PC-9 (cell line): ENCODE data around the gene TLE4. TPM values are rescaled to one million over a fixed set of nuclear protein-coding genes. Genes with fewer than 3 reads are reported as not detected.

Source experiments
- BruUV-seq: library from RNA; stranded (reverse); fragments of 400-500 nt; replicated peaks from 2 replicates; lab custom pipeline; 2021; lab: Mats Ljungman, UMichigan
- CTCF ChIA-PET: fragments of 300-600 bp; sonication (Branson Sonifier 250); formaldehyde crosslinking; loops from one replicate; lab custom pipeline; 2022; ENCODE audit warnings: antibody characterized with exemption; lab: Charles Lee
- POLR2A ChIA-PET: fragments of 300-600 bp; sonication (Branson Sonifier 250); formaldehyde crosslinking; loops from one replicate; lab custom pipeline; 2022; ENCODE audit warnings: antibody characterized with exemption; ENCODE audit not compliant: unreplicated experiment; lab: Charles Lee
- DNase-seq, 2 experiments: peaks; one replicate each; pipeline versions ENCODE4 v3.0.0 to v3.0.0-alpha.2; 2015 to 2022; ENCODE audit warnings: mixed read lengths in 1 of 2
- H2AFZ ChIP-seq: fragments of 200-600 bp; sonication (generic); 2 replicates; pipeline ENCODE4 v1.8.1; 2017; ENCODE audit warnings: antibody characterized with exemption
- H3F3A ChIP-seq: fragments of 200-600 bp; sonication (generic); 2 replicates; pipeline ENCODE4 v1.8.1; 2017; ENCODE audit warnings: antibody characterized with exemption, mild to moderate bottlenecking, low read depth; ENCODE audit not compliant: insufficient read depth
- H3K27ac ChIP-seq: fragments of 200-600 bp; sonication (generic); 2 replicates; pipeline ENCODE4 v1.6.1; 2016; ENCODE audit warnings: mixed run types
- H3K27me3 ChIP-seq: fragments of 200-600 bp; sonication (generic); 2 replicates; pipeline ENCODE4 v1.6.1; 2016; ENCODE audit warnings: low read depth, mixed run types; ENCODE audit not compliant: insufficient read depth
- H3K36me3 ChIP-seq: fragments of 200-600 bp; sonication (generic); 2 replicates; pipeline ENCODE4 v1.6.1; 2016; ENCODE audit warnings: low read depth, mixed run types
- H3K4me1 ChIP-seq: fragments of 200-600 bp; sonication (generic); replicated peaks from 2 replicates; pipeline ENCODE4 v1.6.1; 2016; ENCODE audit warnings: mixed run types; ENCODE audit not compliant: insufficient read depth
- H3K4me2 ChIP-seq: fragments of 200-600 bp; sonication (generic); 2 replicates; pipeline ENCODE4 v1.6.1; 2017; ENCODE audit warnings: mixed run types
- H3K4me3 ChIP-seq: fragments of 200-600 bp; sonication (generic); 2 replicates; pipeline ENCODE4 v1.6.1; 2016; ENCODE audit warnings: mixed run types
- H3K79me2 ChIP-seq: fragments of 200-600 bp; sonication (generic); 2 replicates; pipeline ENCODE4 v1.6.1; 2017; ENCODE audit warnings: low read depth, mixed run types
- H3K9me2 ChIP-seq: fragments of 200-600 bp; sonication (generic); 2 replicates; pipeline ENCODE4 v1.8.1; 2017; ENCODE audit warnings: mild to moderate bottlenecking; ENCODE audit not compliant: insufficient read depth
- H3K9me3 ChIP-seq: fragments of 200-600 bp; sonication (generic); 2 replicates; pipeline ENCODE4 v1.8.1; 2016; ENCODE audit warnings: low read depth; ENCODE audit not compliant: insufficient read depth
- H4K20me1 ChIP-seq: fragments of 200-600 bp; sonication (generic); 2 replicates; pipeline ENCODE4 v1.8.1; 2017; ENCODE audit not compliant: insufficient read depth
- CTCF ChIP-seq: fragments of 200-600 bp; sonication (generic); conservative IDR thresholded peaks from 2 replicates; pipeline ENCODE4 v1.6.1; 2017; ENCODE audit warnings: mixed run types, antibody characterized with exemption, mild to moderate bottlenecking, moderate library complexity
- EZH2 ChIP-seq: fragments of 200-600 bp; sonication (generic); IDR thresholded peaks from 2 replicates; pipeline ENCODE4 v1.8.0; 2017; ENCODE audit warnings: antibody characterized with exemption, low read depth
- intact Hi-C: fragments of 100-400 bp; cut with micrococcal nuclease; formaldehyde crosslinking; loops from one replicate; pipeline ENCODE4 v1.10.0; 2022; ENCODE audit not compliant: unreplicated experiment
- total RNA-seq: library from RNA; stranded (reverse); gene quantifications from 2 replicates; pipeline ENCODE4 v1.2.3, GENCODE V29; 2021

The TLE4 gene
- total RNA-seq, 1 experiment from 2014 or later, result not detected

GRCh38 chr9:79694676-79695400 is 123.1 kb downstream of the TLE4 start:
- POLR2A ChIA-PET, result no interaction called here
- no peak for DNase-seq
- no TSS peak for BruUV-seq

GRCh38 chr9:79695531-79696175 is 123.9 kb downstream of the TLE4 start:
- H4K20me1 ChIP-seq, result no peaks in the 10 kb centered on the region
- H3K9me2 ChIP-seq, result no peaks in the 10 kb centered on the region
- no peak overlapping the region for H3K4me3 ChIP-seq
- POLR2A ChIA-PET, result no interaction called here
- no peaks in the 10 kb centered on the region; the same call in 1 of the 2 replicates for H3K27me3 ChIP-seq
- H3K9me3 ChIP-seq, result no peaks in the 10 kb centered on the region
- CTCF ChIA-PET, result no interaction called here
- H3K36me3 ChIP-seq, result no peaks in the 10 kb centered on the region
- no peak for DNase-seq
- H2AFZ ChIP-seq, result no peak overlapping the region
- BruUV-seq, result no TSS peak
- no peaks in the 10 kb centered on the region for H3K79me2 ChIP-seq
- H3K27ac ChIP-seq, result no peak overlapping the region
- no peak overlapping the region for H3K4me2 ChIP-seq
- H3K4me1 ChIP-seq, result no peaks in the 10 kb centered on the region
- intact Hi-C loops, result no loop called here
- no peaks in the 10 kb centered on the region for H3F3A ChIP-seq
- TF ChIP-seq CTCF, result no peak

More at GRCh38 chr9:79694676-79695400, 123.1 kb downstream of the TLE4 start:
- H3K4me1 ChIP-seq, result no peaks in the 10 kb centered on the region
- H3K9me3 ChIP-seq, result no peaks in the 10 kb centered on the region
- no peaks in the 10 kb centered on the region for H3K9me2 ChIP-seq
- H3K79me2 ChIP-seq, result no peaks in the 10 kb centered on the region
- H3K27me3 ChIP-seq, result no peaks in the 10 kb centered on the region; the same call in 1 of the 2 replicates
- H3K36me3 ChIP-seq, result no peaks in the 10 kb centered on the region
- no peaks in the 10 kb centered on the region for H4K20me1 ChIP-seq
- H3K4me3 ChIP-seq, result no peak overlapping the region
- CTCF ChIA-PET, result no interaction called here
- intact Hi-C loops, result no loop called here
- no peak overlapping the region for H2AFZ ChIP-seq
- no peak overlapping the region for H3K27ac ChIP-seq
- no peak overlapping the region for H3K4me2 ChIP-seq
- H3F3A ChIP-seq, result no peaks in the 10 kb centered on the region
- TF ChIP-seq CTCF (no peak), EZH2 (no peak)

GRCh38 chr9:79698967-79699366 is 127.2 kb downstream of the TLE4 start:
- CTCF ChIA-PET, result no interaction called here
- Histone ChIP-seq H3K36me3 (no peaks in the 10 kb centered on the region), H3F3A (no peaks in the 10 kb centered on the region), H3K27ac (no peak overlapping the region), H3K9me3 (no peaks in the 10 kb centered on the region), H3K79me2 (no peaks in the 10 kb centered on the region), H2AFZ (no peak overlapping the region), H3K4me1 (no peaks in the 10 kb centered on the region), H3K4me3 (no peak overlapping the region), H4K20me1 (no peaks in the 10 kb centered on the region), H3K4me2 (no peak overlapping the region), H3K9me2 (no peaks in the 10 kb centered on the region), H3K27me3 (no peaks in the 10 kb centered on the region)
- no TSS peak for BruUV-seq
- no peak for DNase-seq
- POLR2A ChIA-PET, result no interaction called here
- TF ChIP-seq CTCF (no peak), EZH2 (no peak)
- intact Hi-C loops, result no loop called here
